AG09319 (cell line): ENCODE measurements around the gene STAB2.

ENCODE experiments used
- DNase-seq: peaks from one replicate; pipeline ENCODE4 v3.0.0-alpha.2; 2010; ENCODE audit warnings: low read depth; ENCODE audit errors: extremely low read depth
- TF ChIP-seq, protein P1 (sequence below): IDR thresholded peaks from 2 replicates; pipeline ENCODE4 v1.5.1; 2011; ENCODE audit warnings: low read depth, mild to moderate bottlenecking, inconsistent platforms, low read length, moderate library complexity

STAB2 gene

DNA sequence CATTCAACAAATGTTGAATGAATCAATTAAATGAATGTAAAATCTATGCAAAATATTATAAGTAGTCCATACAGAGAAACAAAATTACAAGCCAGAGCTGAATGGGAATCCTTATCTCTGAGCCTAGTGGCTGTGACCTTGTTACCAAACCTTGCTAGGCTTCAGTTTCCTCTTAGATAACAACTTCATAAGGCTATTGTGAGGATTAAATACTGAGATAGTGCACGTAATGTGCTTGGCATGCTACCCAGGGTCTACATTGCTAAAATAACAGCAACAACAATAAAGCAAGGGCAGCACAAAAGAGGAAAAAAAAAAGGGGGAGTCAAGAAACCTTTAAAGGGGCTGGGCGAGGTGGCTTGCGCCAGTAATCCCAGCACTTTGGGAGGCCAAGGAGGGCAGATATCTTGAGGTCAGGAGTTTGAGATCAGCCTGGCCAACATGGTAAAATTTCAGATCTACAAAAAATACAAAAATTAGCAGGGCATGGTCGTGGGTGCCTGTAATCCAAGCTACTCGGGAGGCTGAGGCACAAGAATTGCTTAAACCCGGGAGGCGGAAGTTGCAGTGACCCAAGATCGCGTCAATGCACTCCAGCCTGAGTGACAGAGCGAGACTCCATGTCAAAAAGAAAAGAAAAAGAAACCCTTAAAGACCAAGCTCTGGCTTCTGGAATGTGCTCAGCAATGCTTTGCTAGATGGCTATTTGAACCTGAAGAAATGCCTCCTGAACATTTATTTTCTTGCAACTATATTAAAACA lies 14.1 kb downstream of the STAB2 start:
- no peak for DNase-seq
- TF ChIP-seq, protein P1, sequence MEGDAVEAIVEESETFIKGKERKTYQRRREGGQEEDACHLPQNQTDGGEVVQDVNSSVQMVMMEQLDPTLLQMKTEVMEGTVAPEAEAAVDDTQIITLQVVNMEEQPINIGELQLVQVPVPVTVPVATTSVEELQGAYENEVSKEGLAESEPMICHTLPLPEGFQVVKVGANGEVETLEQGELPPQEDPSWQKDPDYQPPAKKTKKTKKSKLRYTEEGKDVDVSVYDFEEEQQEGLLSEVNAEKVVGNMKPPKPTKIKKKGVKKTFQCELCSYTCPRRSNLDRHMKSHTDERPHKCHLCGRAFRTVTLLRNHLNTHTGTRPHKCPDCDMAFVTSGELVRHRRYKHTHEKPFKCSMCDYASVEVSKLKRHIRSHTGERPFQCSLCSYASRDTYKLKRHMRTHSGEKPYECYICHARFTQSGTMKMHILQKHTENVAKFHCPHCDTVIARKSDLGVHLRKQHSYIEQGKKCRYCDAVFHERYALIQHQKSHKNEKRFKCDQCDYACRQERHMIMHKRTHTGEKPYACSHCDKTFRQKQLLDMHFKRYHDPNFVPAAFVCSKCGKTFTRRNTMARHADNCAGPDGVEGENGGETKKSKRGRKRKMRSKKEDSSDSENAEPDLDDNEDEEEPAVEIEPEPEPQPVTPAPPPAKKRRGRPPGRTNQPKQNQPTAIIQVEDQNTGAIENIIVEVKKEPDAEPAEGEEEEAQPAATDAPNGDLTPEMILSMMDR: no peak

DNA sequence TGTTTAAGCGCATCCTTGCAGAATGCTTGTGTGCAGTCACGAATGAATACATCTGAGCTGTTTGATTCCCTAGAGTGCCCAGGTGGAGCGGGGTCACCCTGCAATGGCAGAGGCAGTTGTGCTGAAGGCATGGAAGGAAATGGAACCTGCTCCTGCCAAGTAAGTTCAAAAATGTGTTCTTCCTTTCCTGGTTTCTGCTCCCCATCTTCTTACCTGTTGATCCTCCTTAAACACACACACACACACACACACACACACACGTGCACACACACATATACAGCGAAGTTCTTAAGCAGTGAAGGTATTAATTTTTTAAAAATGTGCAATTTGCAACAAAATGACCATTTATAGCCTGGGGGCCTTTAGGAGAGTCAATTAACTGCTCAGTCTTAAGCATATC lies 33.3 kb downstream of the STAB2 start:
- no peak for DNase-seq
- TF ChIP-seq, protein P1: no peak

DNA sequence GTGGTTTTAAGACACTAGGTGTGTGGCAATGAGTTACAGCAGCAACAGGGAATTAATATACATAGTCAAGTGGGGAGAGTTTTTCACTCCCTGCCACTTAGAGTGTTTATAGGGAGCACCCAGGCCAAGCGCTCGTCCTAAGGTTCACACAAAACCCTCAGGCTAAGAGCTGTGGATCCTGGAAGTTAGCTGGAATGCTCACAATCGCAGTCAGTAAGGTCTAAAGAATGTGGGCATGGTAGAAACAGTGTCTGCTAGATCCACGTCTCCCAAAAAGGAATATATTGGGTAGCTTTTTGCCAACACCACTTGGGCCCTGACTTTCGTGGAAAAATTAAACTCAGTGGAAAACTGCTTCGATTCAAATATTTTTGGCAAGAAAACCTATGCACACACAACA lies 36.6 kb downstream of the STAB2 start:
- DNase-seq: no peak

DNA sequence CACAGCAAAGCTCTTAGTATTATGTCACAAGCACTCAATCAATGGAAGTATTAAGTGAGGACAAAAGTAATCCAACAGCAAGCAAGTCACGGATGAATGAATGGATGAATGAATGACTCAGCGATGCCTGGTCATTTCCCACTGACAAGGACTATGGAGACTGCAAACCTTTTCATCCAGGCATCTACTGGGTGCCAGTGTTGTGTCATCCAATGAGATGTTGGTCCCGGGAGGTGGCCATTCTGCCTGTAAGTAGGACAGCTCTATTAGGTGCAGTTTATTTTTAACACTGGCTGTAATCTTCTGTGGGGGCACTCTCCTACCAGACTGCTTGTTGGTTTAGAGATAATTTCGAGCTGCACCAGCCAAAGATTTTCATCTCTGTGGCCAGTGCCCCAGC lies 39.4 kb downstream of the STAB2 start:
- TF ChIP-seq, protein P1: peak; percentile 31
- DNase-seq: peak; percentile 10

More for the DNA sequence above, 36.6 kb downstream of the STAB2 start:
- TF ChIP-seq, protein P1: no peak

DNA sequence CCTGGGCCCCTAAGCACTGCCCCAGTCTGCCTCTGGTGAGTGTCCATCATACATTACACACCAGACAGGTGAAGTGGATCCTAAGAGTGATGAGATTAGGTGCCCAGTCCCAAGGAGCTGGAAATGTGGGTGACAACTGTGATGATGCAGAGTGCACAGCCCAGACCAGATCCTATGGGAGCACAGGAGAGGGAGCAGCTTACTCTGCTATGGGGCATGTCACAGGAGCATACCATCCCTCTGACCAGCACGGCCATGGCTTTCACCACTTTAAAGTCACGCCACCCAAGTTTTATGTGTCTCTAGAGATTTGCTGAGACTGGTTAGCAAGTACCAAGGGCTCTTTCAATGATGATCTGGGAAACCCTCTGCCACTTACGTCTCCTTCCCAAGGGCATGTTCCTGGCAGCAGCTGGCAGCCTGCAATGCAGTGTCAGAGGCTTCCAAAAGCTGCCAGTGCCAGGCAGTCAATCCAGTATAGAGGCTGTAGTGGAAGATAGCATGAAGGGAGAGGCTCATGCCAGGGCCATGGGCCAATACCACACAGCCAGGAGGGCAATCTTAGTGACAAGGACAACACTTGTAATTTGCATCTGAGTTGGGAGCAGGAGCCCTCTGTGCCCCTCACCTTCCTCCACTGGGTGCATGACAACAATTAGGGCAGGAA lies 40.2 kb downstream of the STAB2 start:
- no peak for DNase-seq
- TF ChIP-seq, protein P1: no peak

DNA sequence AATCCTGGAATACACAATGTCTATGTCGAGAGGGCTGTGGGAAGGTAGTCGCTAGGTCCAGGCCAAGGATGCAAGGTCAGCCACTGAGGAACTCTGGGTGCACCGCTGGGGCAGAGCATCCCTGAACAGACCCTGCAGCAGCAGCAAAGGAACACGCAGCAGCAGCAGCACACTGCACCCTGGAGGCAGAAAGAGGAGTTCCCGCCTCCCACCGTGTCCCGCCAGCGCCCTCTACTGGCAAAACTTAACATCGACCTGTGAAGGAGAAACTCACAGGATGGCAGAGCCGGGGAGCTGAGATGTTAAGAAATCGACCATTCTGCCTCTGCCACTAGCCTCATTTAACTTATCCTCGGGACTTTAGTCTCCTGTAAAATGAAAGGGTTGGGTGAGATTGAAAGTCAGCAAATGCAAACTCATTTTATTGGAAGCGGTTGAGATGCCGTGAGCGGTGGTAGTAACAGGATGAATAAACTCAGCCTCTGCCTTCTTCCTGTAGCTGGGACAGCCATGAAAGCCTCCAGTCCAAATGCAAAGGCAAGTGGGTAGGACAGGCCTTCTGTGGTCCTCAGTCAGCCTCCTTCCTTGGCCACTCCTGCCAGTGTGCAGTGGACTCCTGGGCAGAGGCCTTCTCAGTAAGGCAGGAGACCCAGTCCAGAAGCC lies 45.6 kb downstream of the STAB2 start:
- peak; percentile 10 for DNase-seq
- TF ChIP-seq, protein P1: peak; percentile 84

DNA sequence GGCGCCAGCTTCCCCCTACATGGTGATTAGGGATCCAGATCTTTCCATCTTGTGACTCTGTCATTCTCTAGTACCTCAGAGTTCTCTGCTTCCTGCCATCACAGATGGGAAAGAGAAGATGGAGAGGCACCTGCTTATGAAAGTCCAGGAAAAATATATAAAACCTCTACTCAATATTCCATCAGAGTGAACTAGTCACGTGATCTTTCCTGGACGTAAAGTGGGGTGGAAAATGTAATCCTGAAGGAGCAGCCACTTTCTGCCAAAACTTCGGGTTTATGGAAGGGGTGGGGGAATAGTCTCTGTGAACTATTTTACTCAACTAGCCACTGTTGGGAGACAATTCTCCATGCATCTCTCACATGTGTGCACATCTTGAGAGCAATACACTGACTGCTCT lies 47.7 kb downstream of the STAB2 start:
- DNase-seq: no peak
- TF ChIP-seq, protein P1: no peak
